KG1 (cell line): ENCODE data around the gene TNIK.

ENCODE experiments used
- DNase-seq: peaks from one replicate; lab custom pipeline; 2025; lab: John Stamatoyannopoulos, UW

The TNIK gene

GRCh38 chr3:171459942-171460724, at the start of gene TNIK:
Gene TNIK (minus strand): TSS chr3:171460405. CDS start chr3:171460063, 342 bp downstream.
- DNase-seq, result peak; percentile 55

GRCh38 chr3:171508676-171509075, 48.5 kb upstream of the TNIK start:
- DNase-seq, result no peak

- DNase-seq, result no peak
Observed at GRCh38 chr3:171508206-171508605, 48.0 kb upstream of the TNIK start.

GRCh38 chr3:171506743-171507319, 46.6 kb upstream of the TNIK start:
- no peak for DNase-seq

- DNase-seq, result no peak
Observed at GRCh38 chr3:171505822-171506333, 45.7 kb upstream of the TNIK start.

- no peak for DNase-seq
Observed at GRCh38 chr3:171504376-171504775, 44.2 kb upstream of the TNIK start.

GRCh38 chr3:171503817-171504216, 43.6 kb upstream of the TNIK start:
- no peak for DNase-seq

GRCh38 chr3:171498921-171499320, 38.7 kb upstream of the TNIK start:
- no peak for DNase-seq

GRCh38 chr3:171497468-171497867, 37.3 kb upstream of the TNIK start:
- no peak for DNase-seq

GRCh38 chr3:171495413-171495812, 35.2 kb upstream of the TNIK start:
- no peak for DNase-seq

GRCh38 chr3:171494457-171495109, 34.4 kb upstream of the TNIK start:
- no peak for DNase-seq

GRCh38 chr3:171491361-171491760, 31.2 kb upstream of the TNIK start:
- DNase-seq, result no peak

GRCh38 chr3:171490901-171491300, 30.7 kb upstream of the TNIK start:
- DNase-seq, result no peak

- DNase-seq, result no peak
Observed at GRCh38 chr3:171489348-171489747, 29.1 kb upstream of the TNIK start.

GRCh38 chr3:171488479-171488878, 28.3 kb upstream of the TNIK start:
- no peak for DNase-seq

GRCh38 chr3:171487382-171487781, 27.2 kb upstream of the TNIK start:
- no peak for DNase-seq

GRCh38 chr3:171485338-171485737, 25.1 kb upstream of the TNIK start:
- DNase-seq, result no peak

- no peak for DNase-seq
Observed at GRCh38 chr3:171481011-171481410, 20.8 kb upstream of the TNIK start.

GRCh38 chr3:171480526-171480925, 20.3 kb upstream of the TNIK start:
- no peak for DNase-seq

- no peak for DNase-seq
Observed at GRCh38 chr3:171476532-171477102, 16.4 kb upstream of the TNIK start.

- DNase-seq, result no peak
Observed at GRCh38 chr3:171472552-171472951, 12.3 kb upstream of the TNIK start.

- no peak for DNase-seq
Observed at GRCh38 chr3:171470714-171471227, 10.6 kb upstream of the TNIK start.
